H1 (cell line): Measurements from ENCODE around the gene MRGPRX1.

Source experiments
- ATF2 ChIP-seq: IDR thresholded peaks from 2 replicates; pipeline ENCODE4 v1.6.1; 2012; ENCODE audit warnings: low read length, inconsistent platforms
- BACH1 ChIP-seq: IDR thresholded peaks from 2 replicates; pipeline ENCODE4 v1.6.1; 2012; ENCODE audit warnings: low read length, improper control_type of control experiment
- CTCF ChIP-seq, 3 experiments: IDR thresholded peaks; 1 replicate in 2 of 3; 2 replicates in 1 of 3; pipeline versions ENCODE4 v1.5.1 to v1.6.1; 2011; ENCODE audit warnings: low read length in 3 of 3, mild to moderate bottlenecking in 3 of 3, inconsistent platforms in 2 of 3, low read depth in 1 of 3, moderate library complexity in 1 of 3; ENCODE audit not compliant: insufficient read depth in 1 of 3; ENCODE audit errors: control extremely low read depth in 1 of 3
- FOSL1 ChIP-seq: IDR thresholded peaks from 2 replicates; pipeline ENCODE4 v1.6.1; 2011; ENCODE audit warnings: mild to moderate bottlenecking, low read depth, low read length, moderate library complexity; ENCODE audit not compliant: insufficient read depth
- GABPA ChIP-seq: IDR thresholded peaks from 2 replicates; pipeline ENCODE4 v1.6.1; 2011; ENCODE audit warnings: mild to moderate bottlenecking, low read length, moderate library complexity, borderline replicate concordance; ENCODE audit not compliant: insufficient read depth
- MAFK ChIP-seq: IDR thresholded peaks from 2 replicates; pipeline ENCODE4 v1.6.1; 2012; ENCODE audit warnings: low read depth, mild to moderate bottlenecking, improper control_type of control experiment, low read length
- MAX ChIP-seq: IDR thresholded peaks from 2 replicates; pipeline ENCODE4 v1.6.1; 2012; ENCODE audit warnings: inconsistent platforms
- NANOG ChIP-seq: IDR thresholded peaks from 2 replicates; pipeline ENCODE4 v1.6.1; 2011; ENCODE audit warnings: low read length, low read depth, mild to moderate bottlenecking, inconsistent platforms; ENCODE audit not compliant: insufficient read depth, poor library complexity, severe bottlenecking
- POLR2A ChIP-seq, 2 experiments: IDR thresholded peaks; 1 replicate in 1 of 2; 2 replicates in 1 of 2; pipeline ENCODE4 v1.6.1; 2011; ENCODE audit warnings: low read depth in 2 of 2, low read length in 2 of 2, mild to moderate bottlenecking in 2 of 2; ENCODE audit errors: control extremely low read depth in 1 of 2
- RFX5 ChIP-seq: IDR thresholded peaks from 2 replicates; pipeline ENCODE4 v1.6.1; 2011; ENCODE audit warnings: low read depth, low read length, improper control_type of control experiment, borderline replicate concordance
- RXRA ChIP-seq: IDR thresholded peaks from 2 replicates; pipeline ENCODE4 v1.6.1; 2011; ENCODE audit warnings: low read depth, mild to moderate bottlenecking, low read length, moderate library complexity; ENCODE audit not compliant: insufficient read depth
- TAF1 ChIP-seq: IDR thresholded peaks from 2 replicates; pipeline ENCODE4 v1.6.1; 2011; ENCODE audit warnings: mild to moderate bottlenecking, low read depth, low read length
- ZNF274 ChIP-seq: IDR thresholded peaks from 2 replicates; pipeline ENCODE4 v1.7.0; 2012; ENCODE audit warnings: low read length, borderline replicate concordance; ENCODE audit errors: extremely low read depth

GRCh38 chr11:18927550-18928322 is 11.5 kb downstream of the MRGPRX1 start:
- no peak for TF ChIP-seq POLR2A (IDR thresholded peaks at IDR 0.05; ENCODE audit: control extremely low read depth in 1 of 2, low read depth in 2 of 2, low read length in 2 of 2)
- no peak for TF ChIP-seq RXRA
- TF ChIP-seq CTCF (IDR thresholded peaks at IDR 0.05; ENCODE audit: control extremely low read depth in 1 of 3, insufficient read depth in 1 of 3, low read depth in 1 of 3, low read length in 3 of 3) = no peak
- TF ChIP-seq RFX5 = no peak
- no peak for TF ChIP-seq TAF1
- no peak for TF ChIP-seq NANOG
- TF ChIP-seq FOSL1 = no peak
- TF ChIP-seq ATF2 = no peak
- TF ChIP-seq GABPA = no peak
- no peak for TF ChIP-seq ZNF274
- TF ChIP-seq BACH1 = no peak
- no peak for TF ChIP-seq MAFK
- TF ChIP-seq MAX = no peak
